ENCODE results near the gene LPP.
"Not testable (repeated sequence)": the region's sequence is repeated elsewhere in the genome, so short reads cannot be mapped to it uniquely, and the experiment has no call there.

Gene LPP

GRCh38 chr3:188154014-188154808, at the start of gene LPP:
Gene LPP, plus strand, starts transcription at chr3:188154157. Its CDS starts 251,964 bp downstream, at chr3:188406121.
- DNase-seq (ENCODE audit: low spot score), result peak; percentile 78

GRCh38 chr3:188106006-188106405, 48.0 kb upstream of the LPP start:
- DNase-seq (ENCODE audit: low spot score), result no peak

- DNase-seq (ENCODE audit: low spot score), result no peak
These were observed 47.5 kb upstream of the LPP start for GRCh38 chr3:188106454-188106853.

- no peak for DNase-seq (ENCODE audit: low spot score)
These were observed 46.8 kb upstream of the LPP start for GRCh38 chr3:188106887-188107830.

- DNase-seq (ENCODE audit: low spot score), result no peak
These were observed 45.1 kb upstream of the LPP start for GRCh38 chr3:188108703-188109412.

- no peak for DNase-seq (ENCODE audit: low spot score)
These were observed 42.9 kb upstream of the LPP start for GRCh38 chr3:188111002-188111584.

- DNase-seq (ENCODE audit: low spot score), result no peak
These were observed 40.2 kb upstream of the LPP start for GRCh38 chr3:188113756-188114155.

- DNase-seq (ENCODE audit: low spot score), result no peak
These were observed 34.1 kb upstream of the LPP start for GRCh38 chr3:188119846-188120245.

GRCh38 chr3:188122571-188123169, 31.3 kb upstream of the LPP start:
- DNase-seq (ENCODE audit: low spot score), result no peak

- peak; percentile 74 for DNase-seq (ENCODE audit: low spot score)
These were observed 30.6 kb upstream of the LPP start for GRCh38 chr3:188123170-188123905.

GRCh38 chr3:188124184-188124583, 29.8 kb upstream of the LPP start:
- peak; percentile 89 for DNase-seq (ENCODE audit: low spot score)

GRCh38 chr3:188125076-188125475, 28.9 kb upstream of the LPP start:
- DNase-seq (ENCODE audit: low spot score), result no peak

GRCh38 chr3:188126276-188126675, 27.7 kb upstream of the LPP start:
- no peak for DNase-seq (ENCODE audit: low spot score)

GRCh38 chr3:188126934-188127333, 27.0 kb upstream of the LPP start:
- DNase-seq (ENCODE audit: low spot score), result no peak

- no peak for DNase-seq (ENCODE audit: low spot score)
These were observed 25.1 kb upstream of the LPP start for GRCh38 chr3:188128905-188129304.

- DNase-seq (ENCODE audit: low spot score), result not testable (repeated sequence)
These were observed 22.9 kb upstream of the LPP start for GRCh38 chr3:188131023-188131422.

GRCh38 chr3:188133219-188133618, 20.7 kb upstream of the LPP start:
- no peak for DNase-seq (ENCODE audit: low spot score)

- no peak for DNase-seq (ENCODE audit: low spot score)
These were observed 20.3 kb upstream of the LPP start for GRCh38 chr3:188133646-188134045.

GRCh38 chr3:188134079-188134478, 19.9 kb upstream of the LPP start:
- DNase-seq (ENCODE audit: low spot score), result no peak

- no peak for DNase-seq (ENCODE audit: low spot score)
These were observed 19.1 kb upstream of the LPP start for GRCh38 chr3:188134856-188135255.

- DNase-seq (ENCODE audit: low spot score), result no peak
These were observed 18.7 kb upstream of the LPP start for GRCh38 chr3:188135271-188135670.

Data from COLO829 (cell line).